Activated naive CD4-positive, alpha-beta T cell treated with anti-CD3 and anti-CD28 coated beads, Interleukin-2, amount 50 U/mL, for 72 hours (primary cell): ENCODE measurements around the gene DLG1. TPM values are rescaled to one million over a fixed set of nuclear protein-coding genes. Genes with fewer than 3 reads are reported as not detected.

Source experiments
- ATAC-seq, 2 donors: fragments of 150-1000 bp; cut with Tn5 transposase; 2 replicates each; pipeline ENCODE4 v1.10.0; 2021; ENCODE audit warnings: mild to moderate bottlenecking in 2 of 2, moderate library complexity in 2 of 2
- DNase-seq, 2 donors: peaks; one replicate each; pipeline ENCODE4 v3.0.0; 2021 to 2022; ENCODE audit warnings: low spot score in 2 of 2
- H3K27ac Mint-ChIP-seq, 2 donors: one replicate each; pipeline ENCODE4 v1.8.0; 2022; ENCODE audit warnings: mild to moderate bottlenecking in 2 of 2, mixed read lengths in 2 of 2
- H3K36me3 Mint-ChIP-seq, 2 donors: one replicate each; pipeline ENCODE4 v1.8.0; 2022; ENCODE audit warnings: mixed read lengths in 2 of 2
- H3K9me3 Mint-ChIP-seq, 2 donors: one replicate each; pipeline ENCODE4 v1.8.0; 2022; ENCODE audit warnings: mixed read lengths in 2 of 2
- total RNA-seq, 2 donors: library from RNA; stranded (reverse); gene quantifications; one replicate each; pipeline ENCODE4 v1.2.3, GENCODE V29; 2022

Gene DLG1
- total RNA-seq, 2 donors from 2014 or later = 76.3 to 119 TPM

GRCh38 chr3:197270558-197271317 lies 27.7 kb downstream of the DLG1 start:
- DNase-seq (no peak), ATAC-seq (no peak)
- H3K27ac Mint-ChIP-seq = peak overlapping the region in 1 of 2 donors; percentile 37
- no peaks in the 10 kb centered on the region for H3K36me3 Mint-ChIP-seq
- no peaks in the 10 kb centered on the region for H3K9me3 Mint-ChIP-seq

DNA sequence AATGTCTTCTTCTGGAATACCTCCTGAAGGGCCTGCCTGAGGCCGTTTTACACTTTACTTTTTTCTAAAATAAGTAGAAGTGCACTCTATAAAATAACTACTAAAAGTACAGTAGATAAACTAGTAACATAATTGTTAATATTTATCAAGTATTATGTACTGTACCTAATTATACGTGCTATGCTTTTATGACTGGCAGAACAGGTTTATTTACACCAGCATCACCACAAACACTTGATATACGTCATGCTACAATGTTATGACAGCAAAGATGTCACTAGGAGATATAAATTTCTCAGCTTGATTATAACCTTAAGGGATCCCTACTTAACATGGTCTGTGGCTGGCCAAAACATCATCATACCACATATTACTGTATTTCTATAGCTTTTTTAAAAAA lies 29.4 kb downstream of the DLG1 start:
- no peak overlapping the region for H3K27ac Mint-ChIP-seq
- H3K9me3 Mint-ChIP-seq = no peaks in the 10 kb centered on the region
- no peaks in the 10 kb centered on the region for H3K36me3 Mint-ChIP-seq
- no peak for DNase-seq
- no peak for ATAC-seq

DNA sequence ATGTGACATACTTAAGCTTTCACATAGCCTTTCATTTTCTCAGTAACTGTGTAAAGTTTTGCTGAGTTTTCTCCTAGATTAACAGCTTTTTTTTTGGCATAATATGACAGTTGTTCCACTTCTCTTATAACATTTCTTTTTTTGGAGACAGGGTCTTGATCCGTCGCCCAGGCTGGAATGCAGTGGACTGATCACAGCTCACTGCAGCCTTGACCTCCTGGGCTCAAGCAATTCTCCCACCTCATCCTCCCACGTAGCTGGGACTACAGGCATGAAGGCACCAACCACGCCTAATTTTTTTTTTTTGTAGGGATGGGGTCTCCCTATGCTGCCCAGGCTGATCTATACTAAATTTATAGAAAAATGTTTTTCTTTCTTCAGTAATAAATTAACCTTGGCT lies 30.1 kb downstream of the DLG1 start:
- no peak for DNase-seq
- no peak for ATAC-seq
- H3K27ac Mint-ChIP-seq = no peak overlapping the region
- no peaks in the 10 kb centered on the region for H3K36me3 Mint-ChIP-seq
- H3K9me3 Mint-ChIP-seq = no peaks in the 10 kb centered on the region

DNA sequence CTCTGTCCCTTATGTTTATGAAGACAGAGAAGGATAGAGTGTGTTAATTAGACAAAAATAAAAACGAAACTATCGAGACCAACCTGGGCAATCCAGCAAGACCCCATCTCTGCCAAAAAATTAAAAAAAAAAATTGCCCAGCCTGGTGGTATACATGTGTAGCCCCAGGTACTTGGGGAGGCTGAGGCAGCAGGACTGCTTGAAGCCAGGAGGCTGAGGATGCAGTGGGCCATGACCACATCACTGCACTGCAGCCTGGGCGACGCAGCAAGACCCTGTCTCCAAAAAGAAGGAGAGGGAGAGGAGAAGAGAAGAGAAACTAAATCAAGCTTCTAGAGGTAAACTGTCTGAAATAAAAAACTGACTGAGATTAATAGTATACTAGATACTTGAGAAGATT lies 32.1 kb downstream of the DLG1 start:
- no peaks in the 10 kb centered on the region for H3K9me3 Mint-ChIP-seq
- no peak overlapping the region for H3K27ac Mint-ChIP-seq
- ATAC-seq (no peak), DNase-seq (no peak)
- H3K36me3 Mint-ChIP-seq = no peaks in the 10 kb centered on the region

DNA sequence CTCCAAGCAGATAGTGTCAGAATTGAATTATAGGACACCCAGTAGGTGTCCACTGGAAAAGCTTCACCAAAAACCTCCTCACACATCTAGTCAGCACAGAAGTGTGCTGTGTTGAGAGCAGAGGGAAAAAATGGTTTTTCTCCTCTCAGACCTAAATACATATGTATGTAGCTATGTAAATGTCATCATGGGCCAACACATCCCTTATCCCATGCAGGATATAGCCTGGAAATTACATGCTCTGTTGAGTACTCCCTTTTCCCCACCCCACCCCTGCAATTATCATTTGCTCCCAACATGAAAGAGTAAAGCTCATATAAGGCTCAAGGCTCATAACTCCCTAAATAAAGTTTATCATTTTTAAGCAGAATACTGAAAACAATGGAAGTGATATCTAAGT lies 35.7 kb downstream of the DLG1 start:
- Mint-ChIP-seq H3K36me3 (no peaks in the 10 kb centered on the region), H3K9me3 (no peaks in the 10 kb centered on the region), H3K27ac (no peak overlapping the region)
- ATAC-seq (no peak), DNase-seq (no peak)

GRCh38 chr3:197261164-197261509 lies 37.3 kb downstream of the DLG1 start:
- no peak for ATAC-seq
- H3K27ac Mint-ChIP-seq = no peak overlapping the region
- H3K36me3 Mint-ChIP-seq = no peaks in the 10 kb centered on the region
- DNase-seq = no peak
- H3K9me3 Mint-ChIP-seq = no peaks in the 10 kb centered on the region

DNA sequence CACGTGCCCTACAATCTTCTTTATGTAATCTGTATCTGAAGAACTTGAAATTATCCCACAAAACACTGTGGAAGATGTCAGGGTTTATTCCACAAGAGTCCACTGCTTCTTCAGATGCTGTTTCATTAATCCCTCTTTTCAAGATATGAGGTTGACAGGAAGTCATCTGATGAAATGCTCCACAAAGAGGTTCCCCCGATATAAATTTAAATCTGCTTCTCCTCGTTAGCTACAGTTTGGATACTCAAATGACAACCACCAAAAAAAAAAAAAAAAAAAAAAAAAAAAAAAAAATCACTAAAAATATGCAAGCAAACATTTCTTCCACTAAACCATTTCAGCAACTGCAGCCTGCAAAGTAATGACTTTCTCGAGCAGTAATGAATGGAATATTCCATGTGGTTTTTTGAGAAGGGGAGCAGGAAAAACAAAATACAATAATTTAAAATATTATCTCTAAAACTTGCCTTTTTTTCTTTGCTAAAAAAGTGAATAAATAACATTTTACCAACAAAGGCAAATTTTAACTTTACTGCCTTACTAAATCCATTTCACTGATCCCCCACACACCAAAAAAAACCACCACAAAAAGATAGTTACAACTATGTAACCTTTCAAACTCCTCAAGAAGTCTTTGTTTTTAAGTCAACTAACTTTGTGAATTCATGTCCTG lies 37.8 kb downstream of the DLG1 start:
- Mint-ChIP-seq H3K9me3 (no peaks in the 10 kb centered on the region), H3K36me3 (no peaks in the 10 kb centered on the region), H3K27ac (no peak overlapping the region)
- DNase-seq (no peak), ATAC-seq (no peak)

DNA sequence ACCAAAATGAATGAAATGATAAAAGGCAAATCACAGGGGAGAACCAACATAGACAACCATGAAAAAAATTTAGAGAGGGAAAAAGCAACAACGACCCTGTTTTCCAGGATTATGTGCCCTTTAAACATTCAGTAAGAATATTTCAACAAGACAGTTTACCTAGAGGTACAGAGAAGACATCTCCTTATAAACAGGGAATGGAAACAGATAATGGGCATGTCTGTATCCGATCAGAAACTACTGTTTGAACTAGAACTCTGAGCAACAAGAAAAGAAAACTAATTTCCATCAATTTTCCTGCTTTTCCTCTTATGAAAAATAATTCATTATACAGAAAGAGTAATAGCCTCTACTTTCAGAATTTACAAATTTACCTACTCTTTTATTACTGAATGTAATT lies 39.3 kb downstream of the DLG1 start:
- DNase-seq (no peak), ATAC-seq (no peak)
- Mint-ChIP-seq H3K36me3 (no peaks in the 10 kb centered on the region), H3K9me3 (no peaks in the 10 kb centered on the region), H3K27ac (no peak overlapping the region)

GRCh38 chr3:197258168-197258755 lies 40.1 kb downstream of the DLG1 start:
- ATAC-seq (peak in 1 of 2 donors; percentile 27), DNase-seq (no peak)
- no peaks in the 10 kb centered on the region for H3K9me3 Mint-ChIP-seq
- H3K27ac Mint-ChIP-seq = peak overlapping the region in 1 of 2 donors; percentile 10
- H3K36me3 Mint-ChIP-seq = no peaks in the 10 kb centered on the region

DNA sequence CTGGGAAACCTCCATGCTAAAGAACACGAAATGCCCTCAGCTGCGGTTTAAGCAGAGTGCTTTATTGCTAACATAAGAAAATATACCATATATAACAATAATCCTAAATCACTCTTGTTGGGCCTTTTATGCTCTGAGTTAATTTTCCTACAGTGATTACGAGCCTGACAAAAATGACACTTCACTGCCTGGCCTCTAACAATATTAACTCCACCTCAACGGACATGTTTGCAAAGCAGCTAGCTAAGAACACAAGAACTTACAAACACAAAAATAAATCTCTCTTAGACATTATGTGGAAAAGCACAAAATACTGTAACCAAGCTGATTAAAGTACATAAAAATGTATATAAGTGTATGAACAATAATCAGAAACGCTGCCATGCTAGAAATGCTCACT lies 40.7 kb downstream of the DLG1 start:
- ATAC-seq = no peak
- no peaks in the 10 kb centered on the region for H3K9me3 Mint-ChIP-seq
- H3K36me3 Mint-ChIP-seq = peaks cover 0 to 3% of the 10 kb centered on the region in 2 donors
- H3K27ac Mint-ChIP-seq = no peak overlapping the region
- no peak for DNase-seq

DNA sequence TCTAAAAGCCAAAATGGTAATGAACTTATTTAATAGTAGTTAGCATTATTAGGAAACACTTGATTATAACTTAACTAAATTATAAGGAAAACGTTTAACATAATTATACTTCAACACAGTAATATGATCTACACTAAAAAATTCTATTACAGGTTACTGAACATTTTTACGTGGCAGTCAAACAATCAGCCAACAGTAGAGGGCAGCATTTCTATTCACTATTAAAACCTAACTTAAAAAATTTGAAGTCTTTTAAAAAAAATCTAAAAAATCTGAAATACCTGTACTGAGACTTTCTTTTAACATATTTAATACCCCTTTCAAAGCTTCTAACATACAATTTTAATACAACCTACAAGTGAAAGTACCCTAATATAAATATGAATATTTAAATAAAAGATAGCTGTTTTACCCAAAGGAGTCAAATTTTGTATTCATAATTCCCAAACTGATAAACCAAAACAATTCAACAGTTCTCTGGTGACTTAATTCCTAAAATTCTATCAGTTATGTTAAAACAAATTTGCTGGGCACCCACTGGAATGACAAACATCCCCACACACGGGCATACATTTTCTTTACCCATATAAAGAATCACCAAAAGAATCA lies 41.5 kb downstream of the DLG1 start:
- no peak overlapping the region for H3K27ac Mint-ChIP-seq
- H3K9me3 Mint-ChIP-seq = no peaks in the 10 kb centered on the region
- ATAC-seq (no peak), DNase-seq (peak in 1 of 2 donors; percentile 31)
- peaks cover 0 to 10% of the 10 kb centered on the region in 2 donors for H3K36me3 Mint-ChIP-seq

- ATAC-seq = no peak
- H3K9me3 Mint-ChIP-seq = no peaks in the 10 kb centered on the region
- H3K36me3 Mint-ChIP-seq = peaks cover 5 to 19% of the 10 kb centered on the region in 2 donors
Observed at GRCh38 chr3:197256104-197256503, 42.3 kb downstream of the DLG1 start.

GRCh38 chr3:197253238-197253947 lies 45.0 kb downstream of the DLG1 start:
- H3K27ac Mint-ChIP-seq = peak overlapping the region; percentile 26 to 84
- H3K9me3 Mint-ChIP-seq = peaks cover 4 to 10% of the 10 kb centered on the region in 2 donors
- DNase-seq = no peak
- ATAC-seq = peak; percentile 65 to 77
- H3K36me3 Mint-ChIP-seq = peaks cover 22 to 46% of the 10 kb centered on the region in 2 donors

More at GRCh38 chr3:197256104-197256503, 42.3 kb downstream of the DLG1 start:
- DNase-seq = no peak
- H3K27ac Mint-ChIP-seq = no peak overlapping the region

DNA sequence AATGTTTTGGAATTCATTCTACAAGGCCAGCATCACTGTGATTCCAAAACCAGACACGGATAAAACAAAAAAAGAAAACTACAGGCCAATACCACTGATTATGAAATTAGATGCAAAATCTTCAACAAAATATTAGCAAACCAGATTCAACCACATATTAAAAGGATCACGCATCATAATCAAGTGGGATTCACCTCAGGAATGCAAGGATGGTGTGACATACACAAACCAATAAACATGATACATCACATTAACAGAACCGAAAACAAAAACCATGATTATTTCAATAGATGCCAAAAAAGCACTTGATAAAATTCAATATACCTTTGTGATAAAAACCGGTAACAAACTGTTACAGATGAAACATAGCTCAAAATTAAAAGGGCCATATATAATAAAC lies 48.9 kb downstream of the DLG1 start:
- Mint-ChIP-seq H3K9me3 (peaks cover 7 to 30% of the 10 kb centered on the region in 2 donors), H3K36me3 (peaks cover 41 to 76% of the 10 kb centered on the region in 2 donors), H3K27ac (no peak overlapping the region)
- ATAC-seq (no peak), DNase-seq (no peak)

DNA sequence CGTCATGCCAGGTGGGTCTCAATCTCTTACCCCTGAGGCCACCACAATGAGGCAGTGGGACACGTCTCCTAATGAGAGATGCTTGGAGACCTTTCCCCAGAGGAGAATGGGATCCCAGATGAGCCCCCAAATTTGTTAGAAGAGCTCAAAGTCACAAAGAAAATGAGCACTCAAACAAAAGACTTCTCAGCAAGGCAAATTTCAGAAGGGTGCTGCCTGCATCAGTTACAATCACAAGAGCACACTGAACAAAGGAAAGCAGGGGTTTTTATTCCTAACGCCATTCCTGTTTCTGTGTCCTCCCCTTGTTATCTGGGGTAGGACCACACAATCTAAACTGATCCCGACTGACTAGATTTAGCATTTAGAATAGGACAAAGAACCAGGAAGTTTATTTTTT lies 50.1 kb downstream of the DLG1 start:
- no peak for ATAC-seq
- peak overlapping the region in 1 of 2 donors; percentile 46 for H3K27ac Mint-ChIP-seq
- peaks cover 13 to 41% of the 10 kb centered on the region in 2 donors for H3K9me3 Mint-ChIP-seq
- peaks cover 50 to 88% of the 10 kb centered on the region in 2 donors for H3K36me3 Mint-ChIP-seq
- no peak for DNase-seq

- ATAC-seq (no peak), DNase-seq (no peak)
- Mint-ChIP-seq H3K9me3 (peaks cover 29 to 58% of the 10 kb centered on the region in 2 donors), H3K36me3 (peaks cover 49 to 92% of the 10 kb centered on the region in 2 donors), H3K27ac (no peak overlapping the region)
Observed at GRCh38 chr3:197244751-197245150, 53.7 kb downstream of the DLG1 start.
